Measurements from ENCODE around the gene FHL3. TPM values are rescaled to one million over a fixed set of nuclear protein-coding genes. Genes with fewer than 3 reads are reported as not detected.

Gene FHL3
- polyA plus RNA-seq, 1 of the 3 experiments (the other 2 are of a cell fraction), result 6.8 TPM

DNA sequence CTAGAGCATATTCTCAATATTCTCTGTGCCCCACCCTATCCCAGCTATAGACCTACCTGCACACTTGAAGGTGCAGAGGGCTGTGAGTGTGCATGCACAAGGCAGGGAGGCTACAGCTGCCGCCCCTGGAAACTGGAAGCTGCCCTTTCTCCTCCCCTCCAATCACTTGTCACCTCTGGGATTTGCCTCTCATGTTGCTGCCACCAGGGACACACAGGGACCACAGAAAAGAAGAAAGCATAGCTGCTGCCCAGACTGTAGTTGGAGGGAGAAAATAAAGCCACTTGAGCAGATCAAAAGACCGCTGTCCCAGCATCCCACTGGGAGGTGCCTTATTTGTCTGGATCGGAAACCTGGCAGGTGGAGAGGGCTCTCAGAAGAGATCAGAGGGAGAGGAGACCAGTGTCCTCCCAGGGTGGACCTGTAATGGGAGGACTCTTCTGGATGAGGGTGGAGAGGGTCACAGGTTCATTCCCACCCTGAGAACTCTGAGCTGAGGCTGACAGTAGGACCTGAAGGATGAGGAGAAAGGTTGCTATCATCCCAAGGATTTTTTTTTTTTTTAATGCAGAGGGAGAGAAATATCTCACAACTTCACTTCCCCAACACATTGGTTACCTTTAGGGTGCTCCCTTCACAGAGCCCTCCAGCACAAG lies 50.9 kb downstream of the FHL3 start:
- no peak overlapping the region for H3K4me3 ChIP-seq (ENCODE audit: low read depth in 2 of 2, low read length in 1 of 2)
- 92% methylated on average over 3 of the region's 3 CpGs for WGBS (ENCODE audit: low lambda C conversion rate)
- TF ChIP-seq NRF1 (IDR thresholded peaks at IDR 0.05; ENCODE audit: low read depth, low read length) (no peak), ELF1 (IDR thresholded peaks at IDR 0.05) (no peak), RAD21 (IDR thresholded peaks at IDR 0.05; ENCODE audit: low read length) (no peak), MXI1 (IDR thresholded peaks at IDR 0.05; ENCODE audit: low read depth, low read length) (no peak), RCOR1 (IDR thresholded peaks at IDR 0.05; ENCODE audit: low read length) (no peak), EZH2phosphoT487 (IDR thresholded peaks at IDR 0.05; ENCODE audit: borderline replicate concordance, low read depth) (no peak)
- TF ChIP-seq, protein P1, sequence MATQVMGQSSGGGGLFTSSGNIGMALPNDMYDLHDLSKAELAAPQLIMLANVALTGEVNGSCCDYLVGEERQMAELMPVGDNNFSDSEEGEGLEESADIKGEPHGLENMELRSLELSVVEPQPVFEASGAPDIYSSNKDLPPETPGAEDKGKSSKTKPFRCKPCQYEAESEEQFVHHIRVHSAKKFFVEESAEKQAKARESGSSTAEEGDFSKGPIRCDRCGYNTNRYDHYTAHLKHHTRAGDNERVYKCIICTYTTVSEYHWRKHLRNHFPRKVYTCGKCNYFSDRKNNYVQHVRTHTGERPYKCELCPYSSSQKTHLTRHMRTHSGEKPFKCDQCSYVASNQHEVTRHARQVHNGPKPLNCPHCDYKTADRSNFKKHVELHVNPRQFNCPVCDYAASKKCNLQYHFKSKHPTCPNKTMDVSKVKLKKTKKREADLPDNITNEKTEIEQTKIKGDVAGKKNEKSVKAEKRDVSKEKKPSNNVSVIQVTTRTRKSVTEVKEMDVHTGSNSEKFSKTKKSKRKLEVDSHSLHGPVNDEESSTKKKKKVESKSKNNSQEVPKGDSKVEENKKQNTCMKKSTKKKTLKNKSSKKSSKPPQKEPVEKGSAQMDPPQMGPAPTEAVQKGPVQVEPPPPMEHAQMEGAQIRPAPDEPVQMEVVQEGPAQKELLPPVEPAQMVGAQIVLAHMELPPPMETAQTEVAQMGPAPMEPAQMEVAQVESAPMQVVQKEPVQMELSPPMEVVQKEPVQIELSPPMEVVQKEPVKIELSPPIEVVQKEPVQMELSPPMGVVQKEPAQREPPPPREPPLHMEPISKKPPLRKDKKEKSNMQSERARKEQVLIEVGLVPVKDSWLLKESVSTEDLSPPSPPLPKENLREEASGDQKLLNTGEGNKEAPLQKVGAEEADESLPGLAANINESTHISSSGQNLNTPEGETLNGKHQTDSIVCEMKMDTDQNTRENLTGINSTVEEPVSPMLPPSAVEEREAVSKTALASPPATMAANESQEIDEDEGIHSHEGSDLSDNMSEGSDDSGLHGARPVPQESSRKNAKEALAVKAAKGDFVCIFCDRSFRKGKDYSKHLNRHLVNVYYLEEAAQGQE (IDR thresholded peaks at IDR 0.05; ENCODE audit: low read depth, low read length), result no peak

GRCh38 chr1:37952738-37953137 lies 52.6 kb downstream of the FHL3 start:
- CTCF ChIA-PET, result no interaction called here
- no peaks in the 10 kb centered on the region for H4K20me1 ChIP-seq (ENCODE audit: insufficient read depth)
- no peaks in the 10 kb centered on the region for H3K9me3 ChIP-seq
- no peaks in the 10 kb centered on the region for H3K4me1 ChIP-seq (ENCODE audit: control insufficient read depth in 1 of 2, insufficient read depth in 2 of 2, low read depth in 1 of 2, low read length in 1 of 2)
- WGBS (ENCODE audit: low lambda C conversion rate), result 71% methylated on average over 3 of the region's 3 CpGs
- no peak overlapping the region for H3K9ac ChIP-seq
- peaks cover 2 to 9% of the 10 kb centered on the region in 2 experiments for H3K36me3 ChIP-seq (replicated peaks in 1 of 2; ENCODE audit: control insufficient read depth in 1 of 2, insufficient read depth in 2 of 2, low read length in 1 of 2)
- H3K4me2 ChIP-seq, result no peak overlapping the region
- peaks cover under 1% of the 10 kb centered on the region for H3F3A ChIP-seq (replicated peaks; ENCODE audit: insufficient read depth)
- no peaks in the 10 kb centered on the region for H3K27me3 ChIP-seq (ENCODE audit: insufficient read depth)
- TF ChIP-seq TAF1 (IDR thresholded peaks at IDR 0.05; ENCODE audit: borderline replicate concordance, low read depth, low read length) (no peak), NRF1 (IDR thresholded peaks at IDR 0.05; ENCODE audit: low read depth, low read length) (no peak), TEAD4 (IDR thresholded peaks at IDR 0.05; ENCODE audit: borderline replicate concordance, insufficient read depth) (no peak), ELF1 (IDR thresholded peaks at IDR 0.05) (no peak), IRF3 (IDR thresholded peaks at IDR 0.05; ENCODE audit: low read depth, low read length) (no peak), SIN3A (IDR thresholded peaks at IDR 0.05; ENCODE audit: borderline replicate concordance, low read depth, low read length) (no peak), NFIC (IDR thresholded peaks at IDR 0.05; ENCODE audit: borderline replicate concordance) (no peak), RCOR1 (IDR thresholded peaks at IDR 0.05; ENCODE audit: low read length) (no peak), RFX5 (IDR thresholded peaks at IDR 0.05; ENCODE audit: low read length) (no peak), CHD2 (IDR thresholded peaks at IDR 0.05; ENCODE audit: low read length, partially characterized antibody) (no peak), SMC3 (IDR thresholded peaks at IDR 0.05; ENCODE audit: low read depth, low read length) (no peak), FOXJ3 (CRISPR knock-in tag; IDR thresholded peaks at IDR 0.05) (no peak), EP300 (IDR thresholded peaks at IDR 0.05; ENCODE audit: borderline replicate concordance in 1 of 2, low read depth in 1 of 2, low read length in 1 of 2) (no peak), GATA2 (CRISPR knock-in tag; IDR thresholded peaks at IDR 0.05) (no peak), JUND (IDR thresholded peaks at IDR 0.05) (no peak)
- TF ChIP-seq, protein P2, sequence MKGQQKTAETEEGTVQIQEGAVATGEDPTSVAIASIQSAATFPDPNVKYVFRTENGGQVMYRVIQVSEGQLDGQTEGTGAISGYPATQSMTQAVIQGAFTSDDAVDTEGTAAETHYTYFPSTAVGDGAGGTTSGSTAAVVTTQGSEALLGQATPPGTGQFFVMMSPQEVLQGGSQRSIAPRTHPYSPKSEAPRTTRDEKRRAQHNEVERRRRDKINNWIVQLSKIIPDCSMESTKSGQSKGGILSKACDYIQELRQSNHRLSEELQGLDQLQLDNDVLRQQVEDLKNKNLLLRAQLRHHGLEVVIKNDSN (IDR thresholded peaks at IDR 0.05; ENCODE audit: borderline replicate concordance, low read depth), result no peak
- H2AFZ ChIP-seq (ENCODE audit: low read depth), result no peak overlapping the region
- no peak for DNase-seq
- POLR2A ChIA-PET, result no interaction called here
- no peak overlapping the region for H3K27ac ChIP-seq (ENCODE audit: low read depth in 2 of 2, low read length in 1 of 2)
- no peaks in the 10 kb centered on the region for H3K9me2 ChIP-seq
- no peaks in the 10 kb centered on the region for H3K79me2 ChIP-seq (ENCODE audit: insufficient read depth)
- H3K4me3 ChIP-seq (ENCODE audit: low read depth in 2 of 2, low read length in 1 of 2), result no peak overlapping the region

More for the DNA sequence above, 50.9 kb downstream of the FHL3 start:
- Histone ChIP-seq H3F3A (replicated peaks; ENCODE audit: insufficient read depth) (peaks cover 16% of the 10 kb centered on the region), H3K79me2 (ENCODE audit: insufficient read depth) (no peaks in the 10 kb centered on the region), H3K4me2 (no peak overlapping the region), H3K36me3 (replicated peaks in 1 of 2; ENCODE audit: control insufficient read depth in 1 of 2, insufficient read depth in 2 of 2, low read length in 1 of 2) (peaks cover 10 to 14% of the 10 kb centered on the region in 2 experiments), H3K9ac (no peak overlapping the region), H3K9me2 (no peaks in the 10 kb centered on the region), H3K27me3 (ENCODE audit: insufficient read depth) (no peaks in the 10 kb centered on the region), H3K9me3 (no peaks in the 10 kb centered on the region), H3K4me1 (ENCODE audit: control insufficient read depth in 1 of 2, insufficient read depth in 2 of 2, low read depth in 1 of 2, low read length in 1 of 2) (peaks cover 0 to 14% of the 10 kb centered on the region in 2 experiments; a peak in 1 of 4 replicates), H3K27ac (ENCODE audit: low read depth in 2 of 2, low read length in 1 of 2) (no peak overlapping the region), H4K20me1 (ENCODE audit: insufficient read depth) (no peaks in the 10 kb centered on the region), H2AFZ (ENCODE audit: low read depth) (no peak overlapping the region)
- ChIA-PET CTCF (interaction anchor here (0.9 kb wide), 1 partner anchor 35 kb away, joined by 3 read pairs; no protein-coding TSS in a partner anchor), POLR2A (no interaction called here)
- no peak for DNase-seq
